Measurements from ENCODE around the gene IPO5.

IPO5 gene

GRCh38 chr13:98059276-98059675, 105.8 kb downstream of the IPO5 start:
- no peak for DNase-seq (ENCODE audit: low spot score)

- no peak for DNase-seq (ENCODE audit: low spot score)
These were observed 106.8 kb downstream of the IPO5 start for GRCh38 chr13:98060282-98060681.

GRCh38 chr13:98065468-98065867, 112.0 kb downstream of the IPO5 start:
- no peak for DNase-seq (ENCODE audit: low spot score)

GRCh38 chr13:98066636-98067035, 113.2 kb downstream of the IPO5 start:
- DNase-seq (ENCODE audit: low spot score), result no peak

- no peak for DNase-seq (ENCODE audit: low spot score)
These were observed 115.0 kb downstream of the IPO5 start for GRCh38 chr13:98068521-98068920.

- no peak for DNase-seq (ENCODE audit: low spot score)
These were observed 116.5 kb downstream of the IPO5 start for GRCh38 chr13:98069985-98070384.

- DNase-seq (ENCODE audit: low spot score), result no peak
These were observed 117.8 kb downstream of the IPO5 start for GRCh38 chr13:98071316-98071715.

DNA sequence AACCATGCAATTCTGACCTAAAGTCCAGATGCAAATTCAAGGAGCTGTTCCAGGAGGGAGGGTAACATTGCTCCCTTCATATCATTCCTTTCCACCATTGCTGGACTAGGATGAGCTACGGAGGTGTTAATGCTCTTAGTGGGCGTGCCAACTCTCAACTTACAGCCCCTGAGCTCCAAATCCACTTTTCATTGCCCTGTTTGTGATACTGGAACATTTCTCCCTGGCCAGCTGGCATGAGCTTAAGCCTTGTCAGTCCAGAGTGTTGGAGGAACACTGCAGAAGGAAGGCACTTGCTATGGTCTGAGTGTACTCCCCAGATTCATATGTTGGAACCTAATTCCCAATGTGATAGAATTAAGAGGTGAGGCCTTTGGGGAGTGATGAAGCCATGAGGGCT, 119.0 kb downstream of the IPO5 start:
- DNase-seq (ENCODE audit: low spot score), result no peak
